Naive thymus-derived CD4-positive, alpha-beta T cell (primary cell): Measurements from ENCODE around the gene CHD2. TPM values are rescaled to one million over a fixed set of nuclear protein-coding genes. Genes with fewer than 3 reads are reported as not detected.
A peak's percentile ranks its signal among the peaks of the same experiment; 100 is the strongest.

Experiments used
- ATAC-seq: fragments of 150-1000 bp; cut with Tn5 transposase; 2 replicates; pipeline ENCODE4 v1.10.0; 2021; ENCODE audit warnings: mild to moderate bottlenecking, moderate library complexity
- CTCF ChIA-PET: fragments of 350-600 bp; sonication (Branson Sonifier 250); formaldehyde crosslinking; loops from one replicate; lab custom pipeline; 2021; ENCODE audit warnings: antibody characterized with exemption; lab: Charles Lee
- POLR2A ChIA-PET: fragments of 350-600 bp; sonication (Branson Sonifier 250); formaldehyde crosslinking; loops from one replicate; lab custom pipeline; 2021; ENCODE audit warnings: antibody characterized with exemption, inconsistent platforms; lab: Charles Lee
- DNase-seq, 9 donors: peaks; one replicate each; pipeline versions ENCODE4 v3.0.0 to v3.0.0-alpha.2; 2020 to 2022; ENCODE audit warnings: mixed read lengths in 1 of 9
- H3K27ac ChIP-seq: one replicate; pipeline ENCODE4 v1.7.0; 2013; ENCODE audit warnings: mild to moderate bottlenecking, low read depth, low read length, moderate library complexity
- H3K27me3 ChIP-seq, 2 donors: one replicate each; pipeline ENCODE4 v1.7.0; 2013; ENCODE audit warnings: low read length in 2 of 2, mild to moderate bottlenecking in 2 of 2, moderate library complexity in 2 of 2; ENCODE audit not compliant: control insufficient read depth in 2 of 2, insufficient read depth in 2 of 2
- H3K36me3 ChIP-seq, 3 experiments: 1 replicate in 2 of 3; 2 replicates in 1 of 3; pipeline ENCODE4 v1.7.0; 2013; ENCODE audit warnings: low read length in 3 of 3, mild to moderate bottlenecking in 3 of 3, moderate library complexity in 1 of 3; ENCODE audit not compliant: insufficient read depth in 3 of 3, control insufficient read depth in 2 of 3
- H3K4me1 ChIP-seq, 2 donors: one replicate each; pipeline ENCODE4 v1.7.0; 2013; ENCODE audit warnings: low read length in 2 of 2, mild to moderate bottlenecking in 2 of 2, moderate library complexity in 1 of 2; ENCODE audit not compliant: control insufficient read depth in 2 of 2, insufficient read depth in 2 of 2
- H3K4me3 ChIP-seq: 2 replicates; pipeline ENCODE4 v1.7.0; 2013; ENCODE audit warnings: mild to moderate bottlenecking, low read length
- H3K9me3 ChIP-seq, 3 experiments: 1 replicate in 2 of 3; 2 replicates in 1 of 3; pipeline ENCODE4 v1.7.0; 2013; ENCODE audit warnings: low read length in 3 of 3; ENCODE audit not compliant: control insufficient read depth in 2 of 3
- H3K27ac Mint-ChIP-seq, 9 donors: one replicate each; pipeline ENCODE4 v1.8.0; 2020 to 2022; ENCODE audit warnings: mixed read lengths in 9 of 9, mild to moderate bottlenecking in 8 of 9, moderate library complexity in 5 of 9, inconsistent platforms in 2 of 9
- H3K27me3 Mint-ChIP-seq, 5 donors: one replicate each; pipeline ENCODE4 v1.8.0; 2021 to 2022; ENCODE audit warnings: mixed read lengths in 5 of 5, mild to moderate bottlenecking in 1 of 5
- H3K36me3 Mint-ChIP-seq, 5 donors: one replicate each; pipeline ENCODE4 v1.8.0; 2020 to 2022; ENCODE audit warnings: mixed read lengths in 5 of 5, mild to moderate bottlenecking in 3 of 5, inconsistent platforms in 1 of 5
- H3K4me1 Mint-ChIP-seq, 7 donors: one replicate each; pipeline ENCODE4 v1.8.0; 2020 to 2022; ENCODE audit warnings: mixed read lengths in 7 of 7, mild to moderate bottlenecking in 3 of 7, inconsistent platforms in 1 of 7
- H3K4me3 Mint-ChIP-seq, 10 donors: one replicate each; pipeline ENCODE4 v1.8.0; 2020 to 2022; ENCODE audit warnings: mild to moderate bottlenecking in 10 of 10, mixed read lengths in 10 of 10, moderate library complexity in 6 of 10, inconsistent platforms in 2 of 10
- H3K9me3 Mint-ChIP-seq, 11 donors: one replicate each; pipeline ENCODE4 v1.8.0; 2020 to 2022; ENCODE audit warnings: mixed read lengths in 11 of 11, mild to moderate bottlenecking in 4 of 11, inconsistent platforms in 1 of 11, moderate library complexity in 1 of 11
- intact Hi-C, 2 donors: fragments of 100-400 bp; cut with micrococcal nuclease; formaldehyde crosslinking; loops; one replicate each; pipeline ENCODE4 v1.15.1; 2023
- polyA plus RNA-seq, 2 donors: library from polyadenylated mRNA; unstranded; fragments of 300-500 nt; fragmentation: Illumina TruSeq; gene quantifications; one replicate each; pipeline ENCODE4 v1.2.3, GENCODE V29; 2021
- total RNA-seq, 6 experiments: library from RNA in 5 of 6; stranded (reverse) in 5 of 6; gene quantifications; 1 replicate in 5 of 6; 2 replicates in 1 of 6; pipeline ENCODE4 v1.2.3 and lab custom pipeline; 2021 to 2026

CHD2 gene
- total and polyA plus RNA-seq, 7 experiments from 2014 or later: 70.0 to 492 (median 371) TPM

GRCh38 chr15:92936138-92936537 lies 36.0 kb downstream of the CHD2 start:
- H3K36me3 ChIP-seq: peaks cover 45 to 86% (median 53%) of the 10 kb centered on the region in 3 experiments
- no peak overlapping the region for H3K27ac ChIP-seq
- intact Hi-C loops: loop anchor here (2.0 to 5.0 kb wide), 3 partner anchors 17 to 76 kb away; no protein-coding TSS in a partner anchor
- H3K4me1 ChIP-seq: peaks cover 0 to 22% of the 10 kb centered on the region in 2 donors
- ChIA-PET CTCF (interaction anchor here (0.6 to 1.3 kb wide), 3 partner anchors 10 to 140 kb away, joined by 3 to 5 read pairs (median 3); no protein-coding TSS in a partner anchor), POLR2A (interaction anchor here (0.6 to 2.0 kb wide), 6 partner anchors 8 to 144 kb away, joined by 3 to 7 read pairs (median 4); no protein-coding TSS in a partner anchor)
- ATAC-seq: no peak
- no peak for DNase-seq
- H3K9me3 ChIP-seq: no peaks in the 10 kb centered on the region
- H3K27me3 ChIP-seq: no peaks in the 10 kb centered on the region
- peaks cover 15 to 57% (median 52%) of the 10 kb centered on the region in 7 donors for H3K4me1 Mint-ChIP-seq
- H3K36me3 Mint-ChIP-seq: peaks cover 22 to 63% (median 44%) of the 10 kb centered on the region in 5 donors
- peak overlapping the region in 2 of 10 donors; percentile 9 to 59 for H3K4me3 Mint-ChIP-seq
- H3K4me3 ChIP-seq: no peak overlapping the region
- H3K27ac Mint-ChIP-seq: peak overlapping the region in 8 of 9 donors; percentile 17 to 90 (median 70)
- no peaks in the 10 kb centered on the region for H3K9me3 Mint-ChIP-seq
- H3K27me3 Mint-ChIP-seq: no peaks in the 10 kb centered on the region

GRCh38 chr15:92936693-92937092 lies 36.6 kb downstream of the CHD2 start:
- H3K36me3 Mint-ChIP-seq: peaks cover 24 to 67% (median 49%) of the 10 kb centered on the region in 5 donors
- Histone ChIP-seq H3K4me1 (peaks cover 0 to 22% of the 10 kb centered on the region in 2 donors), H3K27me3 (no peaks in the 10 kb centered on the region), H3K27ac (peak overlapping the region; percentile 46), H3K36me3 (peaks cover 44 to 88% (median 58%) of the 10 kb centered on the region in 3 experiments), H3K9me3 (no peaks in the 10 kb centered on the region), H3K4me3 (no peak overlapping the region)
- H3K27ac Mint-ChIP-seq: peak overlapping the region in 6 of 9 donors; percentile 52 to 90 (median 66)
- DNase-seq (no peak), ATAC-seq (no peak)
- H3K4me3 Mint-ChIP-seq: peak overlapping the region in 1 of 10 donors; percentile 17
- intact Hi-C loops: loop anchor here (2.0 to 5.0 kb wide), 3 partner anchors 18 to 76 kb away; no protein-coding TSS in a partner anchor
- CTCF ChIA-PET: interaction anchor here (0.6 to 1.3 kb wide), 4 partner anchors 11 to 141 kb away, joined by 3 to 5 read pairs (median 3); no protein-coding TSS in a partner anchor
- H3K27me3 Mint-ChIP-seq: no peaks in the 10 kb centered on the region
- peaks cover 15 to 62% (median 53%) of the 10 kb centered on the region in 7 donors for H3K4me1 Mint-ChIP-seq
- POLR2A ChIA-PET: interaction anchor here (0.6 to 2.0 kb wide), 7 partner anchors 9 to 145 kb away, joined by 3 to 7 read pairs (median 3); no protein-coding TSS in a partner anchor
- H3K9me3 Mint-ChIP-seq: no peaks in the 10 kb centered on the region

DNA sequence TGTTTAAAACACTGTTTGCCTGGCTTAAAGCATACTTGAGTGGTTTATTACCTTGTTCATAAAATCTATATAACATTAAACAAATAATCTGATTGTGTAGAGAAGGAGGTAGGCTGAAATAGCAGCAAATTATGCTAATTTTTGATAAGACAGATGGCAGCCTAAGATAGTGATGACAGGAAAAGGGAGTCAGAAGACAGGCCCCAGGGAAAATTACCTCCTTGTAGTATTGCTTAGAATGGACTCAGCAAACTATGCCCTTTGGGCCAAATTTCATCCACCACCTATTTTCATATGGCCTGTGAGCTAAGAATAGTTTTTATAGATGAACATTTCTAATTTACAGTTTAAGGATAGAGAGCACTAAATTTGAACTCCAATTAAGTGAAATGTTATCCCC lies 37.8 kb downstream of the CHD2 start:
- Mint-ChIP-seq H3K27ac (peak overlapping the region in 8 of 9 donors; percentile 23 to 90 (median 62)), H3K4me1 (peaks cover 19 to 69% (median 63%) of the 10 kb centered on the region in 7 donors), H3K36me3 (peaks cover 35 to 73% (median 61%) of the 10 kb centered on the region in 5 donors), H3K27me3 (no peaks in the 10 kb centered on the region), H3K9me3 (peaks cover 0 to 4% (median 0%) of the 10 kb centered on the region in 11 donors), H3K4me3 (no peak overlapping the region)
- ChIA-PET CTCF (interaction anchor here (0.5 to 0.7 kb wide), 2 partner anchors 18 to 141 kb away, joined by 3 read pairs; no protein-coding TSS in a partner anchor), POLR2A (interaction anchor here (1.7 kb wide), 1 partner anchor 129 kb away, joined by 3 read pairs; no protein-coding TSS in a partner anchor)
- H3K27ac ChIP-seq: peak overlapping the region; percentile 38
- no peak overlapping the region for H3K4me3 ChIP-seq
- DNase-seq (no peak), ATAC-seq (no peak)
- H3K36me3 ChIP-seq: peaks cover 53 to 95% (median 68%) of the 10 kb centered on the region in 3 experiments
- no peaks in the 10 kb centered on the region for H3K9me3 ChIP-seq
- intact Hi-C loops: loop anchor here (2.0 to 5.0 kb wide), 3 partner anchors 19 to 74 kb away; no protein-coding TSS in a partner anchor
- no peaks in the 10 kb centered on the region for H3K27me3 ChIP-seq
- H3K4me1 ChIP-seq: peaks cover 0 to 22% of the 10 kb centered on the region in 2 donors

DNA sequence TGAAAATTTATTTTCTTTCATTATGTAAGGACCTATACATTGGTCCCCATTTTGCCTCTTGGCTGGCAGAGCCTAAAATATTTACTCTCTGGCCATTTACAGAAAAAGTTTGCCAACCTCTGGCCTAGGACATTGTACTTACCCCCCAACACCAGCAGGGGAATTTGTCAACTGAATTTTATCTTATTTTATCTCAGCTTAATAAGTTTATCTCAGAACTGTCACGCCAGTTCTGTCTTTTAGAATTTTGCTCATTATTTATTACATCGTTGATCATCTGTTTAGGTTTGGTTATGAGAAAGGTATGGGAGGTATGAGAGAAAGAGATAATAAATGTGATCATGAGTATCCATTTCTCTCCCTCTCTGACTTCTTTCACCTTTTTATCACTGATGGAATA lies 38.3 kb downstream of the CHD2 start:
- ATAC-seq: no peak
- CTCF ChIA-PET: interaction anchor here (1.6 kb wide), 1 partner anchor 30 kb away, joined by 3 read pairs; no protein-coding TSS in a partner anchor
- Histone ChIP-seq H3K4me1 (peaks cover 0 to 22% of the 10 kb centered on the region in 2 donors), H3K36me3 (peaks cover 53 to 95% (median 70%) of the 10 kb centered on the region in 3 experiments), H3K27me3 (no peaks in the 10 kb centered on the region), H3K9me3 (no peaks in the 10 kb centered on the region), H3K4me3 (no peak overlapping the region), H3K27ac (no peak overlapping the region)
- H3K4me3 Mint-ChIP-seq: no peak overlapping the region
- POLR2A ChIA-PET: interaction anchor here (1.7 kb wide), 1 partner anchor 129 kb away, joined by 3 read pairs; no protein-coding TSS in a partner anchor
- peaks cover 35 to 76% (median 62%) of the 10 kb centered on the region in 5 donors for H3K36me3 Mint-ChIP-seq
- intact Hi-C loops: loop anchor here in 1 of 2 donors (5.0 kb wide), 2 partner anchors 39 to 74 kb away; no protein-coding TSS in a partner anchor
- H3K27ac Mint-ChIP-seq: peak overlapping the region in 5 of 9 donors; percentile 65 to 90 (median 66)
- peaks cover 20 to 66% (median 60%) of the 10 kb centered on the region in 7 donors for H3K4me1 Mint-ChIP-seq
- DNase-seq: no peak
- peaks cover 0 to 4% (median 0%) of the 10 kb centered on the region in 11 donors for H3K9me3 Mint-ChIP-seq
- H3K27me3 Mint-ChIP-seq: no peaks in the 10 kb centered on the region

DNA sequence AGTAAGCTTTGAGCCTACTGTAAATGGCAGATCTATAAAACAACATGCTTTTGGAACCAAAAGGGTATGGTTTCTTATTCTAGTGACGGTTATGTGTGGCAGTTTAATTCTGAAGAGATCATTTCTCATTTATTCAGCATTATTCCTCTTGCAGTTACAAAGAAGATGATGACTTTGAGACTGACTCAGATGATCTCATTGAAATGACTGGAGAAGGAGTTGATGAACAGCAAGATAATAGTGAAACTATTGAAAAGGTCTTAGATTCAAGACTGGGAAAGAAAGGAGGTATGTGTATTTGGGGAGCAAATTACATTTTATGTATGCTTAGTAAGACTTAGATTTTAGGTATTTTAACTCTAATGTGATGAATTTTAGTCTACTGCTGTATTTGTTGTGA lies 41.5 kb downstream of the CHD2 start:
- Mint-ChIP-seq H3K27ac (peak overlapping the region in 7 of 9 donors; percentile 5 to 81 (median 60)), H3K4me1 (peaks cover 8 to 47% (median 31%) of the 10 kb centered on the region in 7 donors), H3K9me3 (peaks cover 0 to 14% (median 8%) of the 10 kb centered on the region in 11 donors), H3K27me3 (no peaks in the 10 kb centered on the region), H3K4me3 (no peak overlapping the region), H3K36me3 (peaks cover 41 to 76% (median 70%) of the 10 kb centered on the region in 5 donors)
- H3K4me1 ChIP-seq: peaks cover 0 to 7% of the 10 kb centered on the region in 2 donors
- no peak overlapping the region for H3K27ac ChIP-seq
- ChIA-PET POLR2A (interaction anchor here (0.7 to 0.9 kb wide), 2 partner anchors 48 to 1125 kb away, joined by 3 read pairs; no protein-coding TSS in a partner anchor), CTCF (interaction anchor here (0.6 kb wide), 1 partner anchor 16 kb away, joined by 3 read pairs; no protein-coding TSS in a partner anchor)
- intact Hi-C loops: loop anchor here in 1 of 2 donors (2.0 to 5.0 kb wide), 2 partner anchors 15 to 36 kb away; no protein-coding TSS in a partner anchor
- no peaks in the 10 kb centered on the region for H3K27me3 ChIP-seq
- H3K9me3 ChIP-seq: no peaks in the 10 kb centered on the region
- no peak for DNase-seq
- no peak overlapping the region for H3K4me3 ChIP-seq
- ATAC-seq: no peak
- peaks cover 51 to 95% (median 73%) of the 10 kb centered on the region in 3 experiments for H3K36me3 ChIP-seq

GRCh38 chr15:92942706-92943105 lies 42.6 kb downstream of the CHD2 start:
- Mint-ChIP-seq H3K27ac (peak overlapping the region in 7 of 9 donors; percentile 2 to 87 (median 43)), H3K36me3 (peaks cover 46 to 79% (median 74%) of the 10 kb centered on the region in 5 donors), H3K4me3 (no peak overlapping the region), H3K4me1 (peaks cover 8 to 37% (median 22%) of the 10 kb centered on the region in 7 donors), H3K27me3 (no peaks in the 10 kb centered on the region), H3K9me3 (peaks cover 6 to 25% (median 15%) of the 10 kb centered on the region in 11 donors)
- CTCF ChIA-PET: interaction anchor here (1.2 to 1.4 kb wide), 2 partner anchors 13 to 146 kb away, joined by 5 read pairs; no protein-coding TSS in a partner anchor
- Histone ChIP-seq H3K4me3 (no peak overlapping the region), H3K27me3 (no peaks in the 10 kb centered on the region), H3K4me1 (no peaks in the 10 kb centered on the region), H3K9me3 (peaks cover 0 to 6% (median 0%) of the 10 kb centered on the region in 3 experiments), H3K36me3 (peaks cover 61 to 95% (median 79%) of the 10 kb centered on the region in 3 experiments), H3K27ac (no peak overlapping the region)
- POLR2A ChIA-PET: interaction anchor here (0.6 to 1.7 kb wide), 4 partner anchors 14 to 60 kb away, joined by 3 to 4 read pairs (median 3); no protein-coding TSS in a partner anchor
- no peak for ATAC-seq
- intact Hi-C loops: loop anchor here in 1 of 2 donors (2.0 to 5.0 kb wide), 2 partner anchors 14 to 35 kb away; no protein-coding TSS in a partner anchor
- DNase-seq: no peak
